Glutamatergic neuron (in vitro differentiated cells): ENCODE results near the gene FAM13C. TPM values are rescaled to one million over a fixed set of nuclear protein-coding genes. Genes with fewer than 3 reads are reported as not detected.

Experiments
- DNase-seq: peaks from one replicate; pipeline ENCODE4 v3.0.0; 2022
- H3K27ac Mint-ChIP-seq: one replicate; pipeline ENCODE4 v1.8.0; 2020; ENCODE audit warnings: mild to moderate bottlenecking, mixed read lengths, inconsistent platforms; ENCODE audit not compliant: unreplicated experiment
- H3K27me3 Mint-ChIP-seq: one replicate; pipeline ENCODE4 v1.8.0; 2020; ENCODE audit warnings: mild to moderate bottlenecking, moderate library complexity, mixed read lengths, inconsistent platforms; ENCODE audit not compliant: unreplicated experiment
- H3K36me3 Mint-ChIP-seq: one replicate; pipeline ENCODE4 v1.8.0; 2020; ENCODE audit warnings: mild to moderate bottlenecking, mixed read lengths, inconsistent platforms; ENCODE audit not compliant: unreplicated experiment
- H3K4me1 Mint-ChIP-seq: one replicate; pipeline ENCODE4 v1.8.0; 2020; ENCODE audit warnings: mild to moderate bottlenecking, low read depth, mixed read lengths, inconsistent platforms; ENCODE audit not compliant: unreplicated experiment
- H3K4me3 Mint-ChIP-seq: one replicate; pipeline ENCODE4 v1.8.0; 2020; ENCODE audit warnings: mild to moderate bottlenecking, mixed read lengths, inconsistent platforms; ENCODE audit not compliant: unreplicated experiment
- H3K9me3 Mint-ChIP-seq: one replicate; pipeline ENCODE4 v1.8.0; 2020; ENCODE audit warnings: mild to moderate bottlenecking, moderate library complexity, mixed read lengths, inconsistent platforms; ENCODE audit not compliant: unreplicated experiment
- CTCF ChIP-seq: fragments of 200-600 bp; sonication (generic); IDR thresholded peaks from one replicate; pipeline ENCODE4 v1.5.0; 2021; ENCODE audit not compliant: partially characterized antibody, unreplicated experiment
- total RNA-seq: library from RNA; stranded (reverse); fragmentation: NEBNext Ultra II Directional; extraction: Animal tissue kit (Norgen Biotek cat#: 25700); gene quantifications from one replicate; pipeline ENCODE4 v1.2.1, GENCODE V29; 2021; ENCODE audit not compliant: unreplicated experiment

FAM13C gene
- total RNA-seq, 1 donor from 2014 or later, result 17.8 TPM

DNA sequence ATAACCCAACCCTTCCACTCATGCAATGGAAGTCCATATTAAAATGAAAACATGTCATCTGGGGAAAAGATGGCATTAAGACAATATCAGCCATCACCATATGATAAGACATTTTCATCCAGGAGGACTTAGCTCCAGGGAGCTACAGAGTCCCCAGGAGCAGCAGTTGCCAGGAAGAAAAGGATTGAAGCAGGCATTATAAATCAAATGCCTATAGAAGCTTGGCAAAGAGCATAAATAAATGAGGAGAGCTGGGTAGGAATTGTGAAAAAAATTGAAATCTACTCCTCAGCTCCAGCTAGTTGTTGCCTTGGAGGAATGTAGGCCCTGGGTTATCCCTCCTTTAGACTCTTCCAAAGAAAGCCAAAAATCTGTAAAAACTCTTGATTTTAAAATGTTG, 42.5 kb downstream of the FAM13C start:
- no peak for TF ChIP-seq CTCF
- no peak for DNase-seq
- no peak overlapping the region for H3K27ac Mint-ChIP-seq
- no peak overlapping the region for H3K4me3 Mint-ChIP-seq
- H3K36me3 Mint-ChIP-seq, result no peaks in the 10 kb centered on the region
- peaks cover 3% of the 10 kb centered on the region for H3K9me3 Mint-ChIP-seq
- peaks cover 20% of the 10 kb centered on the region for H3K4me1 Mint-ChIP-seq
- H3K27me3 Mint-ChIP-seq, result peaks cover 2% of the 10 kb centered on the region

DNA sequence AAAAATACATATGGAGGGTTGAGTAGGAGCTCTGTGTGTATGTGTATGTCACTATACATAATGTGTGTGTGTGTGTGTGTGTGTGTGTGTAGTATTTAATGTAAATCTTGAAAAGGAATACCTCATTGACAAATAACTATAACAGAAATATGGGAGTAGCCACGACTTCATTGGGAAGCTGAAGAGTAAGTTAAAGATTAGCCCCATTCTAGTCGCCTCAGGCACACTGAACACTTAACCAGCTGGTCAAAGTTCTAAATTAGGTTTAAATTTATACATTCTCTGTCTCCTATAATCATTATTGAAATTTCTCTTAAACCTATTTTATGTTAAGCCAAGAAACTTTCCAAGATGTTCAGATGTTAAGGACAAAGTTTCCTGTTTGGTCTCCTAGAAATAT, 45.3 kb downstream of the FAM13C start:
- Mint-ChIP-seq H3K27ac (no peak overlapping the region), H3K4me3 (no peak overlapping the region), H3K4me1 (peaks cover 22% of the 10 kb centered on the region), H3K27me3 (peaks cover 2% of the 10 kb centered on the region), H3K9me3 (peaks cover 3% of the 10 kb centered on the region), H3K36me3 (peaks cover 8% of the 10 kb centered on the region)
- DNase-seq, result no peak
- TF ChIP-seq CTCF, result no peak

GRCh38 chr10:59315465-59315864, 46.9 kb downstream of the FAM13C start:
- H3K4me3 Mint-ChIP-seq, result no peak overlapping the region
- H3K9me3 Mint-ChIP-seq, result peaks cover 2% of the 10 kb centered on the region
- no peak overlapping the region for H3K27ac Mint-ChIP-seq
- peaks cover 8% of the 10 kb centered on the region for H3K36me3 Mint-ChIP-seq
- H3K27me3 Mint-ChIP-seq, result no peaks in the 10 kb centered on the region
- DNase-seq, result no peak
- TF ChIP-seq CTCF, result no peak
- peaks cover 22% of the 10 kb centered on the region for H3K4me1 Mint-ChIP-seq

DNA sequence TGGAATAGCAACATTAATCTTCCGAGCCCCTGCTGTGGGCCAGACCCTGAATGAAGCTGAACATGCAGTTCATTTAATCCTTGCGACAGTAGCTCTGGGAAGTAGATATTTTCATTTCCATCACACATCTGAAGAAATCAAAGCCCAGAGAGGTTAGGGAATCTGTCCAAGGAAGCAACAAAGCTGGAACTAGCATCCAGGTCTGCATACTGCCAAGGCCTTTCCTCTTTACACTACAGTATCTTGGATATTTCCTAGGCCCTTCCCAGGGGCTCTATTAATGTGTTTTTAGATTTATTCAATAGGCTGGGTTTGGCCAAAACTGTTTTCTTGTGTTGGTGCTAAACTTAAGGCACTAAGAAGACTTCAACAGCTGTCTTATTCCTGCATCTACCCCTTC, 48.1 kb downstream of the FAM13C start:
- H3K27me3 Mint-ChIP-seq, result no peaks in the 10 kb centered on the region
- no peak for DNase-seq
- H3K27ac Mint-ChIP-seq, result no peak overlapping the region
- no peak for TF ChIP-seq CTCF
- H3K36me3 Mint-ChIP-seq, result peaks cover 8% of the 10 kb centered on the region
- H3K4me1 Mint-ChIP-seq, result peaks cover 22% of the 10 kb centered on the region
- peaks cover 2% of the 10 kb centered on the region for H3K9me3 Mint-ChIP-seq
- no peak overlapping the region for H3K4me3 Mint-ChIP-seq

GRCh38 chr10:59312247-59312646, 50.1 kb downstream of the FAM13C start:
- no peak overlapping the region for H3K27ac Mint-ChIP-seq

More at GRCh38 chr10:59312247-59312646, 50.1 kb downstream of the FAM13C start:
- peaks cover 7% of the 10 kb centered on the region for H3K4me1 Mint-ChIP-seq
- no peaks in the 10 kb centered on the region for H3K27me3 Mint-ChIP-seq
- H3K36me3 Mint-ChIP-seq, result peaks cover 8% of the 10 kb centered on the region
- no peak for DNase-seq
- H3K9me3 Mint-ChIP-seq, result peaks cover 1% of the 10 kb centered on the region
- no peak overlapping the region for H3K4me3 Mint-ChIP-seq
- no peak for TF ChIP-seq CTCF
